Smooth muscle cell (in vitro differentiated cells): ENCODE measurements around the gene ZNG1F. TPM values are rescaled to one million over a fixed set of nuclear protein-coding genes. Genes with fewer than 3 reads are reported as not detected.
"Not testable (repeated sequence)": the region's sequence is repeated elsewhere in the genome, so short reads cannot be mapped to it uniquely, and the experiment has no call there.

Experiments
- DNase-seq: peaks from one replicate; lab custom pipeline; 2025; ENCODE audit not compliant: unreplicated experiment; lab: John Stamatoyannopoulos, UW
- H2AFZ ChIP-seq: fragments of 200-600 bp; sonication (generic); 2 replicates; pipeline ENCODE4 v1.6.0; 2016; ENCODE audit warnings: antibody characterized with exemption, low read depth, mild to moderate bottlenecking
- H3F3A ChIP-seq: fragments of 200-600 bp; sonication (generic); 2 replicates; pipeline ENCODE4 v1.6.0; 2017; ENCODE audit warnings: antibody characterized with exemption, low read depth
- H3K27ac ChIP-seq: fragments of 200-600 bp; sonication (generic); 2 replicates; pipeline ENCODE4 v1.5.1; 2016; ENCODE audit warnings: low read depth, mild to moderate bottlenecking
- H3K27me3 ChIP-seq: fragments of 200-600 bp; sonication (generic); 2 replicates; pipeline ENCODE4 v1.6.1; 2016; ENCODE audit warnings: low read depth, mild to moderate bottlenecking
- H3K36me3 ChIP-seq: fragments of 200-600 bp; sonication (generic); 2 replicates; pipeline ENCODE4 v1.5.1; 2016; ENCODE audit warnings: low read depth
- H3K4me1 ChIP-seq: fragments of 200-600 bp; sonication (generic); 2 replicates; pipeline ENCODE4 v1.5.1; 2016; ENCODE audit warnings: low read depth
- H3K4me2 ChIP-seq: fragments of 200-600 bp; sonication (generic); 2 replicates; pipeline ENCODE4 v1.6.0; 2016; ENCODE audit warnings: mild to moderate bottlenecking
- H3K4me3 ChIP-seq: fragments of 200-600 bp; sonication (generic); 2 replicates; pipeline ENCODE4 v1.5.1; 2016; ENCODE audit warnings: mild to moderate bottlenecking
- H3K79me2 ChIP-seq: fragments of 200-600 bp; sonication (generic); 2 replicates; pipeline ENCODE4 v1.6.0; 2016; ENCODE audit warnings: low read depth, mild to moderate bottlenecking
- H3K9ac ChIP-seq: fragments of 200-600 bp; sonication (generic); 2 replicates; pipeline ENCODE4 v1.6.0; 2016; ENCODE audit warnings: low read depth
- H3K9me3 ChIP-seq: fragments of 200-600 bp; sonication (generic); replicated peaks from 2 replicates; pipeline ENCODE4 v1.5.1; 2016; ENCODE audit warnings: low read depth
- H4K20me1 ChIP-seq: fragments of 200-600 bp; sonication (generic); 2 replicates; pipeline ENCODE4 v1.6.0; 2016; ENCODE audit warnings: low read depth
- WGBS: methylation state at CpG from one replicate; pipeline ENCODE4 v1.1.7; 2016; ENCODE audit warnings: low lambda C conversion rate; 5-methylcytosine and 5-hydroxymethylcytosine counted together
- polyA plus RNA-seq: library from polyadenylated mRNA; unstranded; fragments of >200 nt; fragmentation: Nextera tagmentation; extraction: Ambion mirVana; gene quantifications from 2 replicates; pipeline ENCODE4 v1.2.1, GENCODE V29; 2016
- total RNA-seq: library from RNA; depleted of rRNA; stranded (reverse); fragments of >200 nt; gene quantifications from 2 replicates; pipeline ENCODE4 v1.2.3, GENCODE V29; 2014
- TF ChIP-seq, protein P1 (sequence below): fragments of 200-600 bp; sonication (generic); IDR thresholded peaks from 2 replicates; pipeline ENCODE4 v1.5.1; 2017; ENCODE audit warnings: borderline replicate concordance, mild to moderate bottlenecking, antibody characterized with exemption; ENCODE audit not compliant: insufficient read depth, poor library complexity, severe bottlenecking

Gene ZNG1F
- total and polyA plus RNA-seq, 2 experiments from 2014 or later: 14.1 to 27.0 TPM

GRCh38 chr9:41229408-41230401 is 40.6 kb upstream of the ZNG1F start:
- no peak overlapping the region for H3K27ac ChIP-seq
- no peaks in the 10 kb centered on the region for H3K27me3 ChIP-seq
- H3K9me3 ChIP-seq: no peaks in the 10 kb centered on the region
- no peak for DNase-seq
- WGBS: 60% methylated on average over 7 of the region's 7 CpGs
- H3F3A ChIP-seq: no peaks in the 10 kb centered on the region
- no peak overlapping the region for H3K4me3 ChIP-seq
- H3K79me2 ChIP-seq: no peaks in the 10 kb centered on the region
- no peak overlapping the region for H3K9ac ChIP-seq
- TF ChIP-seq, protein P1, sequence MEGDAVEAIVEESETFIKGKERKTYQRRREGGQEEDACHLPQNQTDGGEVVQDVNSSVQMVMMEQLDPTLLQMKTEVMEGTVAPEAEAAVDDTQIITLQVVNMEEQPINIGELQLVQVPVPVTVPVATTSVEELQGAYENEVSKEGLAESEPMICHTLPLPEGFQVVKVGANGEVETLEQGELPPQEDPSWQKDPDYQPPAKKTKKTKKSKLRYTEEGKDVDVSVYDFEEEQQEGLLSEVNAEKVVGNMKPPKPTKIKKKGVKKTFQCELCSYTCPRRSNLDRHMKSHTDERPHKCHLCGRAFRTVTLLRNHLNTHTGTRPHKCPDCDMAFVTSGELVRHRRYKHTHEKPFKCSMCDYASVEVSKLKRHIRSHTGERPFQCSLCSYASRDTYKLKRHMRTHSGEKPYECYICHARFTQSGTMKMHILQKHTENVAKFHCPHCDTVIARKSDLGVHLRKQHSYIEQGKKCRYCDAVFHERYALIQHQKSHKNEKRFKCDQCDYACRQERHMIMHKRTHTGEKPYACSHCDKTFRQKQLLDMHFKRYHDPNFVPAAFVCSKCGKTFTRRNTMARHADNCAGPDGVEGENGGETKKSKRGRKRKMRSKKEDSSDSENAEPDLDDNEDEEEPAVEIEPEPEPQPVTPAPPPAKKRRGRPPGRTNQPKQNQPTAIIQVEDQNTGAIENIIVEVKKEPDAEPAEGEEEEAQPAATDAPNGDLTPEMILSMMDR: no peak
- H3K36me3 ChIP-seq: no peaks in the 10 kb centered on the region
- no peak overlapping the region for H3K4me2 ChIP-seq
- no peaks in the 10 kb centered on the region for H3K4me1 ChIP-seq
- H4K20me1 ChIP-seq: no peaks in the 10 kb centered on the region
- H2AFZ ChIP-seq: no peak overlapping the region

GRCh38 chr9:41219831-41220230 is 30.7 kb upstream of the ZNG1F start:
- not testable (repeated sequence) for H3K36me3 ChIP-seq, H2AFZ ChIP-seq, H3K27ac ChIP-seq, H4K20me1 ChIP-seq, H3K4me1 ChIP-seq, H3K27me3 ChIP-seq, H3K9me3 ChIP-seq, H3K4me3 ChIP-seq, H3K79me2 ChIP-seq, H3K9ac ChIP-seq, H3F3A ChIP-seq, DNase-seq, H3K4me2 ChIP-seq
- 90% methylated on average over 3 of the region's 4 CpGs for WGBS

- H3F3A ChIP-seq, H3K27me3 ChIP-seq, H3K79me2 ChIP-seq, H4K20me1 ChIP-seq, H3K36me3 ChIP-seq, H3K9ac ChIP-seq, H3K4me1 ChIP-seq, H3K4me2 ChIP-seq, H3K27ac ChIP-seq, H3K4me3 ChIP-seq, H2AFZ ChIP-seq, DNase-seq, H3K9me3 ChIP-seq: not testable (repeated sequence)
- WGBS: no CpG with 5 or more reads among the region's 11 CpGs
Observed at GRCh38 chr9:41188439-41188838, 678 bp downstream of the ZNG1F start.

DNA sequence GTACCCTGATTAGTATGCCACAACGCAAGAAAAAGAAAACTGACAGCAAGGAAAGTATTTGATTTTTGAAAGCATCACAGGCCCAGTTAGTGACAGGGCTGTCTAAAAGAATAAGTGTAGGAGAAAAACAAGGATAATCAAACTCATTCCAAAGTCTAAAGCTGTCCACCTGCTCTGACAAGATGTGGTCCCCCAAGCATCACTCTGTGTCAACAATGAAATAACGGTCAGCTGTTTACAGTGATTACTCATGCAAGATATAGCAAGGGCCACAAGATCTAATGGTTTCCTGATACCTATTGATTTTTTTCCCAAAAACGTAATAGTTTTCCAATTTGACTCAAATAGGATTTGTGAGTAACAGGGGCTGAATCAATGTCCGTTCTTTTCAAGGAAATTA is 14.1 kb downstream of the ZNG1F start:
- H3K9me3 ChIP-seq, H3K9ac ChIP-seq, DNase-seq, H3F3A ChIP-seq, H3K4me3 ChIP-seq, H3K79me2 ChIP-seq, H3K4me1 ChIP-seq, H3K4me2 ChIP-seq, H3K27ac ChIP-seq, H4K20me1 ChIP-seq, H2AFZ ChIP-seq, H3K27me3 ChIP-seq, H3K36me3 ChIP-seq: not testable (repeated sequence)
- 90% methylated on average over 2 of the region's 4 CpGs for WGBS

- H3K4me3 ChIP-seq, H3K79me2 ChIP-seq, H4K20me1 ChIP-seq, DNase-seq, H2AFZ ChIP-seq, H3K9ac ChIP-seq, H3K27me3 ChIP-seq, H3K27ac ChIP-seq, H3K9me3 ChIP-seq, H3K4me2 ChIP-seq, H3K4me1 ChIP-seq, H3K36me3 ChIP-seq, H3F3A ChIP-seq: not testable (repeated sequence)
- 59% methylated on average over 17 of the region's 18 CpGs for WGBS
Observed at GRCh38 chr9:41150116-41150515, 39.0 kb downstream of the ZNG1F start.

DNA sequence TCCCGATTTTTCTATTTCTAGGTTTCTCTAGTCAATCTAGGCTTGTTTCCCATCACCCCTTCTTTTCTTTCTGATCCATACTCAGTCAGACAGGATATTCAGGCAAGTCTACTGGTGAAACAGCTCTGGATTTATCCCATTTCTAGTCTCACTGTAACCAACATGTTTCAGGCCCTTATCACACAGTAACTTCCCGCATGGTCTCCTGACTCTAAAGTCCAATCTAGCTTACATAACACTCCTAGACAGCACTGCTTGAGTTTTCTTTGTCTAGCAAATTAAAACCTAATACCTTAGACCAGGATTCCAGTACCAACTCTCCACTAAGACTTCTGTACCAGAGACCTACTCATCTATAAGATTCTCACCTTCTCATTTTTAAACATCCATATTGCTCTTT is 47.2 kb downstream of the ZNG1F start:
- H4K20me1 ChIP-seq, H3F3A ChIP-seq, H3K4me3 ChIP-seq, H3K27me3 ChIP-seq, H3K9ac ChIP-seq, H3K4me2 ChIP-seq, H2AFZ ChIP-seq, H3K4me1 ChIP-seq, H3K27ac ChIP-seq, H3K79me2 ChIP-seq, H3K36me3 ChIP-seq, DNase-seq, H3K9me3 ChIP-seq: not testable (repeated sequence)
- 95% methylated on average over 2 of the region's 2 CpGs for WGBS

GRCh38 chr9:41128581-41128980 is 60.5 kb downstream of the ZNG1F start, which contains the start of gene FOXD4L6:
Gene FOXD4L6, minus strand, starts transcription at chr9:41128681. Its CDS starts 298 bp downstream, at chr9:41128383.
- not testable (repeated sequence) for H3K9me3 ChIP-seq, H3K9ac ChIP-seq, H3K79me2 ChIP-seq, H3K36me3 ChIP-seq, H2AFZ ChIP-seq, H3K4me1 ChIP-seq, H3K27me3 ChIP-seq, DNase-seq, H3F3A ChIP-seq, H4K20me1 ChIP-seq, H3K4me2 ChIP-seq, H3K27ac ChIP-seq, H3K4me3 ChIP-seq
- 40% methylated on average over 2 of the region's 15 CpGs for WGBS
